ENCODE measurements around the gene APOB. TPM values are rescaled to one million over a fixed set of nuclear protein-coding genes. Genes with fewer than 3 reads are reported as not detected.

APOB gene
- total and polyA plus RNA-seq, 2 of the 13 experiments (the other 11 are each of a cell fraction or from before 2014, with no cell fraction given), result 1,569 to 2,515 TPM

GRCh38 chr2:21041943-21042707 lies 1.7 kb downstream of the APOB start (continued):
- TF ChIP-seq POGZ (CRISPR knock-in tag; IDR thresholded peaks at IDR 0.05) (peak; percentile 67; the same call in 1 of the 2 replicates), TP53 (CRISPR knock-in tag; conservative IDR thresholded peaks at IDR 0.05) (peak; percentile 70; the same call in 1 of the 2 replicates), HMG20A (CRISPR knock-in tag; IDR thresholded peaks at IDR 0.05; ENCODE audit: borderline replicate concordance) (peak; percentile 95), HOXA3 (CRISPR knock-in tag; IDR thresholded peaks at IDR 0.05) (peak; percentile 82), ETV6 (CRISPR knock-in tag; conservative IDR thresholded peaks at IDR 0.05) (peak; percentile 91), CHD2 (IDR thresholded peaks at IDR 0.05; ENCODE audit: low read depth, low read length) (0 out of 2 replicates have a peak, but pooled peaks have one; percentile 27), ZNF674 (CRISPR knock-in tag; IDR thresholded peaks at IDR 0.05; ENCODE audit: low read depth) (no peak), ARNT2 (CRISPR knock-in tag; IDR thresholded peaks at IDR 0.05; ENCODE audit: low read depth) (peak; percentile 90), MEF2D (CRISPR knock-in tag; IDR thresholded peaks at IDR 0.05) (peak; percentile 74), THYN1 (CRISPR knock-in tag; IDR thresholded peaks at IDR 0.05; ENCODE audit: borderline replicate concordance, low read depth) (no peak), U2AF2 (IDR thresholded peaks at IDR 0.05; ENCODE audit: low read depth, low read length) (no peak), ZNF562 (CRISPR knock-in tag; IDR thresholded peaks at IDR 0.05; ENCODE audit: borderline replicate concordance) (no peak; the same call in 1 of the 2 replicates), ZNF10 (CRISPR knock-in tag; IDR thresholded peaks at IDR 0.05; ENCODE audit: borderline replicate concordance, low read depth) (no peak), TOPORS (CRISPR knock-in tag; IDR thresholded peaks at IDR 0.05) (0 out of 2 replicates have a peak, but pooled peaks have one; percentile 60), SRY (CRISPR knock-in tag; IDR thresholded peaks at IDR 0.05) (no peak), STAT5B (CRISPR knock-in tag; IDR thresholded peaks at IDR 0.05) (no peak), TARDBP (CRISPR knock-in tag; IDR thresholded peaks at IDR 0.05) (peak; percentile 75), NFE2L1 (CRISPR knock-in tag; IDR thresholded peaks at IDR 0.05; ENCODE audit: borderline replicate concordance) (no peak), PAWR (CRISPR knock-in tag; IDR thresholded peaks at IDR 0.05; ENCODE audit: borderline replicate concordance) (no peak), RARA (CRISPR knock-in tag; IDR thresholded peaks at IDR 0.05) (peak; percentile 91), GTF3A (CRISPR knock-in tag; conservative IDR thresholded peaks at IDR 0.05) (no peak; the same call in 1 of the 2 replicates), ZNF883 (CRISPR knock-in tag; IDR thresholded peaks at IDR 0.05; ENCODE audit: not compliant biosample characterization) (no peak), HCFC1 (IDR thresholded peaks at IDR 0.05; ENCODE audit: low read depth, low read length) (no peak)
- TF ChIP-seq, protein P1, sequence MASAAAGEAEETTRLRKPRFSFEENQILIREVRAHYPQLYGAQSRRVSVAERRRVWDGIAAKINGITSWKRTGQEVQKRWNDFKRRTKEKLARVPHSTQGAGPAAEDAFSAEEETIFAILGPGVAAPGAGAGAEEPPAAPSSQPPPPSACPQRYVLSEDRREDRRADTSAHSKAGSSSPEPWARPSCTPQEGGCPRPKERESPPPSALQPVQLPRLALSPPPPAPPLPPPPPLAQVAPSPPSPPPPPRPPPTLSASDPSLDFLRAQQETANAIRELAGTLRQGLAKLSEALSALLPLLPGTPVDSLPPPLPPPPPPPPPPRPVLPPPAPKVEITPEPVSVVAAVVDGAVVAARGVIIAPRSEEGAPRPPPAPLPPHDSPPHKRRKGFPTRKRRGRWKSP (CRISPR knock-in tag; IDR thresholded peaks at IDR 0.05), result peak; percentile 77; the same call in 1 of the 2 replicates
- TF ChIP-seq, protein P2, sequence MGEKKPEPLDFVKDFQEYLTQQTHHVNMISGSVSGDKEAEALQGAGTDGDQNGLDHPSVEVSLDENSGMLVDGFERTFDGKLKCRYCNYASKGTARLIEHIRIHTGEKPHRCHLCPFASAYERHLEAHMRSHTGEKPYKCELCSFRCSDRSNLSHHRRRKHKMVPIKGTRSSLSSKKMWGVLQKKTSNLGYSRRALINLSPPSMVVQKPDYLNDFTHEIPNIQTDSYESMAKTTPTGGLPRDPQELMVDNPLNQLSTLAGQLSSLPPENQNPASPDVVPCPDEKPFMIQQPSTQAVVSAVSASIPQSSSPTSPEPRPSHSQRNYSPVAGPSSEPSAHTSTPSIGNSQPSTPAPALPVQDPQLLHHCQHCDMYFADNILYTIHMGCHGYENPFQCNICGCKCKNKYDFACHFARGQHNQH (CRISPR knock-in tag; IDR thresholded peaks at IDR 0.05), result peak; percentile 85; the same call in 1 of the 2 replicates
- TF ChIP-seq, protein P3, sequence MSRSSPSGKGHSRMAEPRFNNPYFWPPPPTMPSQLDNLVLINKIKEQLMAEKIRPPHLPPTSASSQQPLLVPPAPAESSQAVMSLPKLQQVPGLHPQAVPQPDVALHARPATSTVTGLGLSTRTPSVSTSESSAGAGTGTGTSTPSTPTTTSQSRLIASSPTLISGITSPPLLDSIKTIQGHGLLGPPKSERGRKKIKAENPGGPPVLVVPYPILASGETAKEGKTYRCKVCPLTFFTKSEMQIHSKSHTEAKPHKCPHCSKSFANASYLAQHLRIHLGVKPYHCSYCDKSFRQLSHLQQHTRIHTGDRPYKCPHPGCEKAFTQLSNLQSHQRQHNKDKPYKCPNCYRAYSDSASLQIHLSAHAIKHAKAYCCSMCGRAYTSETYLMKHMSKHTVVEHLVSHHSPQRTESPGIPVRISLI (CRISPR knock-in tag; IDR thresholded peaks at IDR 0.05; ENCODE audit: borderline replicate concordance), result peak; percentile 68; the same call in 1 of the 2 replicates
- TF ChIP-seq, protein P4, sequence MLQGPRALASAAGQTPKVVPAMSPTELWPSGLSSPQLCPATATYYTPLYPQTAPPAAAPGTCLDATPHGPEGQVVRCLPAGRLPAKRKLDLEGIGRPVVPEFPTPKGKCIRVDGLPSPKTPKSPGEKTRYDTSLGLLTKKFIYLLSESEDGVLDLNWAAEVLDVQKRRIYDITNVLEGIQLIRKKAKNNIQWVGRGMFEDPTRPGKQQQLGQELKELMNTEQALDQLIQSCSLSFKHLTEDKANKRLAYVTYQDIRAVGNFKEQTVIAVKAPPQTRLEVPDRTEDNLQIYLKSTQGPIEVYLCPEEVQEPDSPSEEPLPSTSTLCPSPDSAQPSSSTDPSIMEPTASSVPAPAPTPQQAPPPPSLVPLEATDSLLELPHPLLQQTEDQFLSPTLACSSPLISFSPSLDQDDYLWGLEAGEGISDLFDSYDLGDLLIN (CRISPR knock-in tag; IDR thresholded peaks at IDR 0.05; ENCODE audit: borderline replicate concordance), result peak; percentile 83; the same call in 1 of the 2 replicates

Measured in HepG2 (cell line).